SU-DHL-6 (cell line): ENCODE data around the gene CYB561A3.

Experiments used
- H2AFZ ChIP-seq: fragments of 200-600 bp; sonication (generic); 2 replicates; pipeline ENCODE4 v1.6.1; 2014; ENCODE audit warnings: low read depth, mild to moderate bottlenecking, moderate library complexity, mixed read lengths, antibody characterized with exemption, low read length; ENCODE audit not compliant: severe bottlenecking
- H3F3A ChIP-seq: fragments of 200-600 bp; shearing (Covaris generic); 2 replicates; pipeline ENCODE4 v1.6.0; 2016; ENCODE audit warnings: antibody characterized with exemption, mild to moderate bottlenecking; ENCODE audit not compliant: insufficient read depth
- H3K27ac ChIP-seq: fragments of 200-600 bp; sonication (generic); 2 replicates; pipeline ENCODE4 v1.5.1; 2016; ENCODE audit warnings: low read depth, mild to moderate bottlenecking, low read length, moderate library complexity, mixed read lengths
- H3K27me3 ChIP-seq: fragments of 200-600 bp; sonication (generic), shearing (Covaris generic); 2 replicates; pipeline ENCODE4 v1.6.0; 2014; ENCODE audit warnings: mild to moderate bottlenecking, low read length
- H3K36me3 ChIP-seq: fragments of 200-600 bp; sonication (generic); 2 replicates; pipeline ENCODE4 v1.6.1; 2014; ENCODE audit warnings: mild to moderate bottlenecking, low read length, mixed read lengths
- H3K4me2 ChIP-seq: fragments of 300-600, 200-600 bp; shearing (Covaris generic), sonication (generic); 2 replicates; pipeline ENCODE4 v1.6.0; 2014; ENCODE audit warnings: low read length, low read depth, mild to moderate bottlenecking; ENCODE audit not compliant: poor library complexity, severe bottlenecking
- H3K4me3 ChIP-seq: fragments of 200-600 bp; sonication (generic); 2 replicates; pipeline ENCODE4 v1.5.1; 2014; ENCODE audit warnings: antibody characterized with exemption, low read length, mild to moderate bottlenecking, mixed read lengths; ENCODE audit not compliant: insufficient read depth, poor library complexity, severe bottlenecking
- H3K79me2 ChIP-seq: fragments of 200-600 bp; sonication (generic); 2 replicates; pipeline ENCODE4 v1.6.1; 2014; ENCODE audit warnings: mild to moderate bottlenecking, low read length, moderate library complexity; ENCODE audit not compliant: insufficient read depth
- H3K9ac ChIP-seq: fragments of 200-600 bp; sonication (generic); 2 replicates; pipeline ENCODE4 v1.7.0; 2014; ENCODE audit warnings: mild to moderate bottlenecking, low read length
- H3K9me2 ChIP-seq: fragments of 200-600 bp; sonication (generic); replicated peaks from 2 replicates; pipeline ENCODE4 v1.6.1; 2014; ENCODE audit warnings: low read length; ENCODE audit not compliant: insufficient read depth
- H3K9me3 ChIP-seq: fragments of 200-600 bp; sonication (generic); 2 replicates; pipeline ENCODE4 v1.6.1; 2014; ENCODE audit warnings: low read length, mixed read lengths; ENCODE audit not compliant: insufficient read depth
- H4K20me1 ChIP-seq: fragments of 200-600 bp; sonication (generic); 2 replicates; pipeline ENCODE4 v1.6.1; 2014; ENCODE audit warnings: low read depth, mild to moderate bottlenecking, antibody characterized with exemption, low read length, moderate library complexity, mixed read lengths
- EZH2phosphoT487 ChIP-seq: fragments of 200-600 bp; sonication (generic), shearing (Covaris generic); conservative IDR thresholded peaks from 2 replicates; pipeline ENCODE4 v1.6.1; 2018; ENCODE audit warnings: mild to moderate bottlenecking, antibody characterized with exemption, low read length, moderate library complexity, mixed read lengths
- TF ChIP-seq, protein P1 (sequence below): fragments of 200-600 bp; sonication (generic); IDR thresholded peaks from one replicate; pipeline ENCODE4 v1.5.1; 2017; ENCODE audit warnings: antibody characterized with exemption, mild to moderate bottlenecking, low read length, moderate library complexity; ENCODE audit not compliant: insufficient read depth, poor library complexity, severe bottlenecking

Gene CYB561A3

GRCh38 chr11:61368646-61369045, 7.0 kb upstream of the CYB561A3 start:
- TF ChIP-seq, protein P1, sequence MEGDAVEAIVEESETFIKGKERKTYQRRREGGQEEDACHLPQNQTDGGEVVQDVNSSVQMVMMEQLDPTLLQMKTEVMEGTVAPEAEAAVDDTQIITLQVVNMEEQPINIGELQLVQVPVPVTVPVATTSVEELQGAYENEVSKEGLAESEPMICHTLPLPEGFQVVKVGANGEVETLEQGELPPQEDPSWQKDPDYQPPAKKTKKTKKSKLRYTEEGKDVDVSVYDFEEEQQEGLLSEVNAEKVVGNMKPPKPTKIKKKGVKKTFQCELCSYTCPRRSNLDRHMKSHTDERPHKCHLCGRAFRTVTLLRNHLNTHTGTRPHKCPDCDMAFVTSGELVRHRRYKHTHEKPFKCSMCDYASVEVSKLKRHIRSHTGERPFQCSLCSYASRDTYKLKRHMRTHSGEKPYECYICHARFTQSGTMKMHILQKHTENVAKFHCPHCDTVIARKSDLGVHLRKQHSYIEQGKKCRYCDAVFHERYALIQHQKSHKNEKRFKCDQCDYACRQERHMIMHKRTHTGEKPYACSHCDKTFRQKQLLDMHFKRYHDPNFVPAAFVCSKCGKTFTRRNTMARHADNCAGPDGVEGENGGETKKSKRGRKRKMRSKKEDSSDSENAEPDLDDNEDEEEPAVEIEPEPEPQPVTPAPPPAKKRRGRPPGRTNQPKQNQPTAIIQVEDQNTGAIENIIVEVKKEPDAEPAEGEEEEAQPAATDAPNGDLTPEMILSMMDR, result no peak
- TF ChIP-seq EZH2phosphoT487, result no peak
- H3K27ac ChIP-seq, result no peak overlapping the region
- H4K20me1 ChIP-seq, result no peaks in the 10 kb centered on the region
- no peak overlapping the region for H2AFZ ChIP-seq
- peaks cover 9% of the 10 kb centered on the region for H3F3A ChIP-seq
- peaks cover 13% of the 10 kb centered on the region; the same call in 1 of the 2 replicates for H3K9me3 ChIP-seq
- H3K9me2 ChIP-seq, result no peaks in the 10 kb centered on the region
- no peak overlapping the region for H3K4me2 ChIP-seq
- H3K4me3 ChIP-seq, result no peak overlapping the region
- peaks cover 16% of the 10 kb centered on the region for H3K79me2 ChIP-seq
- no peaks in the 10 kb centered on the region for H3K27me3 ChIP-seq
- H3K36me3 ChIP-seq, result peaks cover 50% of the 10 kb centered on the region
- no peak overlapping the region for H3K9ac ChIP-seq

DNA sequence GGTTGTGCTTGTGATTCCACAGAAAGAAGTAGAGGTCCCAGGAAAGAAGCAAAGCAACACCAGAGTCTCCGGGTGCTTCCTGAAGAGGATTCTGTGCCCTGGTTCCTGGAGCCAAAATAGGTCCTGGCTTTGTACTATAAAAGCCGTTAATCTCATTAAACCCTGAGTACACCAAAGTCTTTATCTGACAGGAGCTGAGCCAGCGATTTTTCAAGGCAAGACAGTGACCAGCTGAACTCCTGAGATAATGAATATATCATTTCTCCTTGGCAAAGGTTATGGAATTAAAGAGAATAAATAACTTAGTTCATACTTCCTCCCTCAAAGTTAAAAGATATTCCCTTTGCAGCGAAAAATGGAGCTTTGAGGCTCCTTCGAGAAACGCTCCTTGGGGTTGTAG, 5.7 kb upstream of the CYB561A3 start:
- Histone ChIP-seq H2AFZ (no peak overlapping the region), H3K36me3 (peaks cover 40% of the 10 kb centered on the region), H3K27ac (no peak overlapping the region), H3K4me3 (no peak overlapping the region), H3K9ac (no peak overlapping the region), H3K9me3 (peaks cover 7% of the 10 kb centered on the region; the same call in 1 of the 2 replicates), H3K27me3 (no peaks in the 10 kb centered on the region), H3F3A (peaks cover 4% of the 10 kb centered on the region; the same call in 1 of the 2 replicates), H3K9me2 (no peaks in the 10 kb centered on the region), H3K4me2 (no peak overlapping the region), H4K20me1 (no peaks in the 10 kb centered on the region), H3K79me2 (peaks cover 28% of the 10 kb centered on the region)
- TF ChIP-seq EZH2phosphoT487, result no peak
- TF ChIP-seq, protein P1, result no peak

GRCh38 chr11:61364012-61364675, 2.5 kb upstream of the CYB561A3 start:
- no peak overlapping the region for H3K4me3 ChIP-seq
- TF ChIP-seq, protein P1, result no peak
- no peak for TF ChIP-seq EZH2phosphoT487
- no peak overlapping the region for H2AFZ ChIP-seq
- H3K27me3 ChIP-seq, result no peaks in the 10 kb centered on the region
- H3K4me2 ChIP-seq, result peak overlapping the region; percentile 82
- H3K9ac ChIP-seq, result 0 out of 2 replicates have a peak overlapping the region, but pooled peaks have one; percentile 87
- no peaks in the 10 kb centered on the region for H3K9me3 ChIP-seq
- H3K36me3 ChIP-seq, result peaks cover 25% of the 10 kb centered on the region
- no peak overlapping the region; the same call in 1 of the 2 replicates for H3K27ac ChIP-seq
- H3K9me2 ChIP-seq, result no peaks in the 10 kb centered on the region
- H4K20me1 ChIP-seq, result no peaks in the 10 kb centered on the region
- H3K79me2 ChIP-seq, result peaks cover 56% of the 10 kb centered on the region
- peaks cover 17% of the 10 kb centered on the region for H3F3A ChIP-seq
